NCI-H1048 (cell line): ENCODE data around the gene KRR1.
"Not testable (repeated sequence)": the region's sequence is repeated elsewhere in the genome, so short reads cannot be mapped to it uniquely, and the experiment has no call there.

ENCODE experiments used
- DNase-seq: peaks from one replicate; lab custom pipeline; 2025; lab: John Stamatoyannopoulos, UW

KRR1 gene

DNA sequence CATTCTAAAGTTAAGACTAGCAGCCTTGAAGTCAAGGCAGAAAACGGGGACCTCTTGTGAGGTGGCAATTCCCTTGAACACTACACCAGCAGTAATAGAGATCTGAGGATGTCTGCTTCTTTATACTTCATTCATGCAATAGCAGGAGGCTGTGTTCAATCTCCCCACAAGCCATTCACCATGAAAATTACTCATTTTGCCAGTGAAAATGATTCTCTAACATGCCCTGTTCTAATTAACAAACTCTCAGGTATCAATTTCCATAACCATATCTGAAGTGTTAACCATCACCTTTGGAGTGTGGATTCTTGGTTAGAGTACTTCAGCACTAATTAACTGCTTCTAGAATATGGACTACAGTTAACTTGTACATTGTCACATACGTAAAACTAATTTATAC lies 34.3 kb downstream of the KRR1 start:
- DNase-seq = no peak

DNA sequence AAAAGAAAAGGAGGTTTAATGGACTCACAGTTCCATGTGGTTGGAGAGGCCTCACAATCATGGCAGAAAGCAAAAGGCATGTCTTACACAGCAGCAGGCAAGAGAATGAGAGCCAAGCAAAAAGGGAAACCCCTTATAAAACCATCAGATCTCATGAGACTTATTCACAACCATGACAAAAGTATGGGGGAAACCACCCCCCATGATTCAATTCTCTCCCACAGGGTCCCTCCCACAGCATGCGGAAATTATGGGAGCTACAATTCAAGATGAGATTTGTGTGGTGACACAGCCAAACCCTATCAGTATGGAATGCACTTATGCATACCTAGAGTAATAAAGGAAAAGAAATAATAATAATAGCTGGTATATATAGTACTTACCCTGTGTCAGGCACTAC lies 35.3 kb downstream of the KRR1 start:
- no peak for DNase-seq

DNA sequence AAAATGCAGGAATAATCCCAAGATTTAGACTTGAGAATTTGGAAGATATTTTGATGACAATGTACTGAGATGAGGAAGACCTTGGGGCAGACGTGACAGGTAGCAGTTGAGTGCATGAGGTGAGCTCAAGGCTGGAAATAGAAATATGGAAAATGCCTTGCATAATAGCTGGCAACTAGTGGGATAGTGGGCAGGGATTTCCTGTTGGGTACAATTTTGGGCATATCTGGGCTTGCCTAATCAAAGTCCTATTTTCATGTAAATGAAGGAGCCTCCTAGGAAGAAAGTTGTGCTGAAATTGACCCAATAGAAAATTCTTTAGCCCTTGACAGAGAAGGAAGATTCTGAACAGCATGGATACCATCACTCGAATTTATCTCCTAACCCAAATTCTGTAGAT lies 37.3 kb downstream of the KRR1 start:
- DNase-seq = no peak

DNA sequence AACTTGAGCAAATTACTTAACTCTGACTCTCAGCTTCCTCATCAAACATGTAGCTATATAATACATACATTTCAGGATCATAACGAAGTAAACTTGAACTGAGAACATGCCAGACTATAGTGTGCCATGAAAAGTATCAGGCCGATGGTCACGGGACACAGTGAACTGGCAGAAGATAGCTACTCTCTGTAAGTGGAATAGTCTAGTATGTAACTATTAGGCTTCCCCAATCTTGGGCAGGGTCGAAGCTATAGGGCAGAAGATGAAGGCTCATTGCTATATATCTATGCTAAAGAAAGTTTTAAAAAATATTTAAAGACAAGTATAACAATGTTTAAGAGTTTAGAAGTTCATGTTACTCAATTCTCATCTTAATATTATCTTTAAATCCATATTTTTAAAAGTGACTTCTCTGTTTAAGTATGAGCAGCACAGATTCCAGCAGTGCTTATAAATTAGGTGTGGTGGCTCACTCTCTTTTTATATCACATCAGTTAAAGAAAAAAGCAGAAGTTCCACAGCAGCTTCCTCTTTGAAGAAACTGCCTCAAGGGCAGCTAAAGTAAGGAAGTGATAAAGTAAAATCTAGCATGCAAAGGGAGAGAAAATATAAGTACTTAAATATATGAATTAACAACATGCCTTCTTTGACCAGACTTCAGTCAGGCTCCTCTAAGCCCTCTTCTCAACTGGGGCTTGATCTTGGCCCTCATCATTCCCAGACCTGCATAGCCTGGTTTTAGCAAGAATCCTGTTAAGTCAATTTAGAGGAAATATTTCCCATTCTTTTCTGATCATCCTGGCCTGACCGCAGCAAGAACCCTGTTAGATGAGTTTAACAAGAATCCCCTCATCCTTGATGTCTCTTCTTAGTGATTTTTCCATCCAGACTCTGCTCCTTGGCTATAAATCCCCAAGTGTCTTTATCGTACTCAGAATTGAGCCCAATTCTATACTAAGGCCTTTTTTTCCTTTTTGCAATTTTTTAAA lies 39.2 kb downstream of the KRR1 start:
- no peak for DNase-seq

DNA sequence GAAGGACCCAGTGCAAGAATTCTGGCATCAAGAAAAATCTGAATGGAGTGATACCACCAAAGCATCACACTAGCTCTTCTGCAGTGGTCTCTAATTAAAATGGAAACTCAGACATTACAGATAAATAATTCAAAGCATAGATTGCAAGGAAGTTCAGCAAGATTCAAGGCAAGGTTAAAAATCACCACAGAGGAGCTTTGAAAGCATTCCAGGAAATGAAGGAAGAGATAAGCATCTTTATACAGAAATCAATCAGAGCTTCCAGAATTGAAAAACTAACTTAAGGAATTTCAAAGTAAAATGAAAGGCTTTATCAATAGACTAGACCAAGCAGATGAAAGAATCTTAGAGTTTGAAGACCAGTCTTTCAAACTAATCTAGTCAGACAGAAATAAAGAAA lies 51.2 kb downstream of the KRR1 start:
- DNase-seq = no peak

DNA sequence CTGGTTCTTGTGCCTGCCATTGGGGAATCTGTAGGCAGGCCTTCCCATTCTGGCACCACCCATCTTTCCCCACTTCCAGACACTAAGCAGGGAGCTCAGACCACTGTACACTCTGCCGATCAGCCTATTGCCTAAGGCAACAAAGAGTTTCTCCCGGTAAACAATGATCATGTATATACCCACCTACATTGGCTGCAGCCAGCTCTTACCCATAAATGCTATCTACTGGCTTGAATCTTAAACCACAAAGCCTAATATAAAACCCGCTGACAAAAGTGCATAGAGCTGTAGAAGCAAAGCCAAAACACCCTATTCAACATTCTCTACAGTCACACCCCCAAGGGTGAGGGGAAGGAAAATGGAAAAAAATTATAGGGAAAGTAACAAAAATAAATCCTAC lies 51.7 kb downstream of the KRR1 start:
- no peak for DNase-seq

DNA sequence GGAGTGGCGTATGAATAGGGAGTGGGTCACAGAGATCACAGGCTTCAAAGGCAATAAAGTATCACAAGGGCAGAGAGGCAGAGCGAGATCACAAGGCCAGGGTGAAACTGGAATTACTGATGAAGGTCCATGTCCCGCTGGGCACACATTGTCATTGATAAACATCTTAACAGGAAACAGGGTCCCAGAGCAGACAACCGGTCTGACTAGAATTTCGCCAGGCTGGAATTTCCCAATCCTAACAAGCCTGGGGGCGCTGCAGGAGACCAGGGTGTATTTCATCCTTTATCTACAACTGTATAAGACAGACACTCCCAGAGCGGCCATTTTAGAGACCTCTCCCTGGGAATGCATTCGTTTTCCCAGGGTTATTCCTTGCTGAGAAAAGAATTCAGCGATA lies 53.5 kb downstream of the KRR1 start:
- DNase-seq = not testable (repeated sequence)

DNA sequence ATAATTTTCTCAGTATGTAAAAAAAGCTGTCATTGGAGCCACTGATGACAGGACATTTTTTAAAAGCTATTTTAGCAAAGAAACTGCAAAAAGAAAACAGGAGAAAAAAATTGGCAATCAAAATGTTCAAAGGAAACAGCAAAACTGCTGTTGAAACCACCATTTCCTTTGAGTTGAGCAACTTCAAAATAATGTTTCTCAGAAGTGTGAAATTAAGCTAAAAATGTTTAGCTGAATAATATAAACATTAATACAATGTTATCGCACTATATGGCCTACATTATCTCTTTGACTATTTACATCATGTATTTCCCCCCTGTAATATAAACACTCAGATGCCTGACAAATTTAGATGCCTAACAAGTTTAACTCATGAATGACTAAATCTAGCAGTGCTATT lies 54.2 kb downstream of the KRR1 start:
- DNase-seq = no peak

DNA sequence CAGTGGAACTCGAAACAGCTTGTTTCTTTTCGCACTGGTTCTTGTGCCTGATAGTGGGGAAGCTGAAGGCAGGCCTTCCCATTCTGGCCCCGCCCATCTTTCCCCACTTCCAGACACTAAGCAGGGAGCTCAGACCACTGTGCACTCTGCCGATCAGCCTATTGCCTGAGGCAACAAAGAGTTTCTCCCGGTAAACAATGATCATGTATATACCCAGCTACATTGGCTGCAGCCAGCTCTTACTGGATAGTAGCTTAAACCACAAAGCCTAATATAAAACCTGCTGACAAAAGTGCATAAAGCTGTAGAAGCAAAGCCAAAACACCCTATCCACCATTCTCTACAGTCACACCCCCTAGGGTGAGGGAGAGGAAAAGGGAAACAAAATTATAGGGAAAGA lies 55.6 kb downstream of the KRR1 start:
- DNase-seq = no peak

DNA sequence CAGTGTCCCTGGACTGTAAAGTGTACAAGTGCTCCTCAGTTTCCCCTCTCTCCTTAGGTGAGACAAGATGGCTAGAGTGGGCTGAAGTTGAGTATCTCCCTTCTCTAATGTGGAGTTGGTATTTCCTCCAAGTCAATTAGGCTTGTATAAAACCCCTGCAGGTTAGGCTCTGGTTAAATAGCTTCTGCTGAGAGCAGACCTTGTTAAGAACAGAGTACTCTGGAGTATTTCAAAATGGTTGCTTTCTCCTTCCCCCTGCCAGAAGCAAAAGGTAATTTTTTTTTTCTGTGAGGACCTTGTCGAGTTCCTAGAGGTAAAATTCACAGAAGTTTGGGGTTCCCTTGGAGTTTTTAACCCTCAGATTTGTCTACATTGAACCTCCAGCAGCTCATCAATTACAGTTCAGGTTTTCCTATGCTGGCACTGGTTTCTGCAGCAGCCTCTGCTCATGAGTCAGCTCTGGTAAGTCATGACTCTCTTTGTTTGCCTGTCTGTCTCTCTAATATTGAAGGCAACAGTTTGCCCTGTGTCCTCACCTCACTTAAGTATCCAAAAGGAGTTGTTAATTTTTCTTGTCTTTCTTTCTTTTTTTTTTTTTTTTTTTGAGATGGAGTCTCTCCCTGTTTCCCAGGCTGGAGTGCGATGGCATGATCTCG lies 58.6 kb downstream of the KRR1 start:
- no peak for DNase-seq

DNA sequence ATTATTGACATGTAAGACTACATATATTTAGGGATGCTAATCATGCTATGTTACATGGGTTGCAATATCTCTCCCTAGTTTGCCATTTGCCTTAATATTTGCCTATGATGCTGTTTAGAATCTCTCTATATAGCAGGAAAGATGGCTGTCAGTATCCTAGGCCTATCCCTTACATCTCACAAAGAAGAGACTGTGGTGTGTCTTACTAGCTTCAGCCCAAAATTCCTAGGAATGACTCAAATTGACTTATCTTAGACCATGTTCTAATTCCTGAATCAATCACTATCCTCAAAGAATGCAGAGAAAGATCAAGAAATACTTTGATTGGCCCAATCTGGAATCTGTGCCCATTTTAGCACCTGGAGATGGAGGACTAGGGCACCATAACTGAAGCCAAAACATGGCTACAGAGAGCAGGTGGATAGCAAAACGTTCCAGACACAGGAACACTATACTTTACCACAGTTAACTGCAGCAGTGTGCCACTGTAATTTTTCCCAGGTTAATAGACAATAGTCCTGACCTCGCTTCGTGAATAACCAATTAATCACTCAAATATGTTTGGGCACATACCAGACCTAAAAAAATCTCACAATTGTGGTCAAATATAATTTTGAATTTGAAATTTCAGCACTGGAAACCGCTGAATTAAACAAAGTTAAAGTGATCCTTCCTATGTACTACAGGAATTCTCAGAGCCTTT lies 63.6 kb downstream of the KRR1 start:
- DNase-seq = no peak

DNA sequence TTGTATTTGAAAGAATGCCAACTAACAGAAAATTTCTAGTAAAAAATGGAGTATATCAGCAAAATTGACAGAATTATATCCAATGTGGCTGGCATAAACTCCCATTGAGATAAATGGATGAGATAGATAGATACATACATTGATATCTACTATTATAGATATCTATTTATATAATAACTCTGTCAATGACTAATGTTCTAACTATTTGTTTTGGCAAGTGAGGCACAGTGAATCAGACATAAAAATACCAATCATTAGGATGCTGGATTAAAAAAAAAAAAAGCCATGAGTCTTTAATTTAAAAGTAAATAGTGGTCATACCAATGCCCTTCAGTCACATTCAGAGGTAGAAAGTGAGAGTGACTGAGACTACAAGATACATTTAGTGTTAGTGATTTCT lies 64.6 kb downstream of the KRR1 start:
- DNase-seq = no peak

DNA sequence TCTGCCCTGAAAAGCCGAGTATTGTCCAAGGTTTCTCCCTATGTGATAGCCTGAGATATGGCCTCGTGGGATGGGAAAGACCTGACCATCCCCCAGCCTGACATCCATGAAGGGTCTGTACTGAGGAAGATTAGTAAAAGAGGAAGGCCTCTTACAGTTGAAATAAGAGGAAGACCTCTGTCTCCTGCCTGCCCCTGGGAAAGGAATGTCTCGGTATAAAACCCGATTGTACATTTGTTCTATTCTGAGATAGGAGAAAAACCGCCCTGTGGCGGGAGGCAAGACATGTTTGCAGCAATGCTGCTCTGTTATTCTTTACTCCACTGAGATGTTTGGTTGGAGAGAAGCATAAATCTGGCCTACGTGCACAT lies 66.3 kb downstream of the KRR1 start:
- DNase-seq = not testable (repeated sequence)

DNA sequence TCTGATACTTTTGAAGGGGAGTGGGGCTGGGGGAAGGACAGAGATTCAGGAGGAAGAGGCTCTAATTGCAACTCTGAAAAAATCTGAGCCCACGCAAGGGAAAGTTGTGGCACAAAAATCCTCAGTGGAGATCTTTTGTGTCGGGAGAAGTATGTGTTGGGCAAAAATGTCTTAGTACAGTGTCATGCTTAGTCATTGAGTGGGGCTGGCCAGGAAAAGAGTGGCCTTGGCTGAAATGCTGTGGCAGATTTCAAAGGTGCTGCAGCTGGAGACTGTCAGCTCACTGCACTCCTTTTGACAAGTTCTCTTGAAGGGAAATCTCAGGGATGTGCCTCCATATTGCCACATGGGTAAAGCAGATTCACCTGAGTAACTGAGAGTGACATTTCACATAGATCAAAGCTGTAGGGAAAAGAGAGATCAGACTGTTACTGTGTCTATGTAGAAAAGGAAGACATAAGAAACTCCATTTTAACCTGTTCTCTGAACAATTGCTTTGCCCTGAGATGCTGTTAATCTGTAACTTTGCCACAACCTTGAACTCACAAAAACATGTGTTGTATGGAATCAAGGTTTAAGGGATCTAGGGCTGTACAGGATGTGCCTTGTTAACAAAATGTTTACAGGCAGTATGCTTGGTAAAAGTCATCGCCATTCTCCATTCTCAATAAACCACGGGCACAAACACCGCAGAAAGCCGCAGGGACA lies 66.8 kb downstream of the KRR1 start:
- DNase-seq = no peak

DNA sequence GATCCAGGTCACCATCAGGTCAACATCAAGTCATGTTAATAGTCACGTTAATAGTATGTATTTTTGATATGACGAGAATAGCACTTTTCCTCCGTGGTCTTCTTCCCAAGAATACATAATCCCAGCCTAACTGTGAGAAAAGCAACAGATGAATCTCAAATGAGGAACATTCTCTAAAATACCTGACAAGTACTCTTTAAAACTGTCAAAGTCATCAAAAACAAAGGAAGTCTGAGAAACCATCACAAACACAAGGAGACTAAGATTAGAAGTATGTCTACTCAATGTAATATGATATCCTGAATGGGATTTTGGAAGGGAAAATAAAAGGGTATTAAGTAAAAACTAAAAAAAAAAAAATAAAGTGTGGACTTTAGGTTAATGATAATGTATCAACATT lies 67.7 kb downstream of the KRR1 start:
- DNase-seq = no peak

DNA sequence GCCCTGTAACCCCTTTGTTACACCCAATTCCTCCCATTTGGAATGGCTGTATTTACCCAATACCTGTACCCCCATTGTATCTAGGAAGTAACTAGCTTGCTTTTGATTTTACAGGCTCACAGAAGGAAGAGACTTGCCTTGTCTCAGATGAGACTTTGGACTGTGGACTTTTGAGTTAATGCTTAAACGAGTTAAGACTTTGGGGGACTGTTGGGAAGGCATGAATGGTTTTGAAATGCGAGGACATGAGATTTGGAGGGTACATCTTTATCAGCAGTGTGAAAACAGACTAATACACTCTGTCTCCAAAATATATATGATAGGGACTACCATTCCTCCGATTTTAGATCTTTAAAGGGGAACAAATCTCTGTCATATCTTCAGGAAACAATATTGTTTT lies 69.0 kb downstream of the KRR1 start:
- DNase-seq = not testable (repeated sequence)

DNA sequence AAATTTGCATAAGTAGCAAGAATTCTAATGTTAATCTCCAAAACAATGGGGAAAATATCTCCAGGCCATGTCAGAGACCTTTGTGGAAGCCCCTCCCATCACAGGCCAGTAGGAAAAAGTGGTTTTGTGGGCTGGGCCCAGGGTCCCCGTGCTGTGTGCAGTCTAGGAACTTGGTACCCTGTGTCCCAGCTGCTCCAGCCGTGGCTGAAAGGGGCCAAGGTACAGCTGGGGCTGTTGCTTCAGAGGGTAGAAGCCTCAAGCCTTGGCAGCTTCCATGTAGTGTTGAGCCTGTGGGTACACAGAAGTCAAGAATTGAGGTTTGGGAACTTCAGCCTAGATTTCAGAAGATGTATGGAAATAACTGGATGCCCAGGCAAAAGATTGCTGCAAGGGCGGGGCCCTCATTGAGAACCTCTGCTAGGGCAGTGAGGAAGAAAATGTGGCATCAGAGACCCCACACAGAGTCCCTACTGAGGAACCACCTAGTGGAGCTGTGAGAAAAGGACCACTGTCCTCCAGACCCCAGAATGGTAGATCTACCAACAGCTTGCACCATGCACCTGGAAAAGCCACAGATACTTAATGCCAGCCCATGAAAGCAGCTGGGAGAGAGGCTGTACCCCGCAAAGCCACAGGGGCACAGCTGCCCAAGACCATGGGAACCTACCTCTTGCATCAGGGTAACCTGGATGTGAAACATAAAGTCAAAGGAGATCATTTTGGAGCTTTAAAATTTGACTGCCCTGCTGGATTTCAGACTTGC lies 69.5 kb downstream of the KRR1 start:
- DNase-seq = not testable (repeated sequence)
